ENCODE results near the gene TBC1D14. TPM values are rescaled to one million over a fixed set of nuclear protein-coding genes. Genes with fewer than 3 reads are reported as not detected.

Gene TBC1D14
- total RNA-seq, 1 donor from 2014 or later: 103 TPM

GRCh38 chr4:6920171-6920570, 10.5 kb downstream of the TBC1D14 start:
- no peak for TF ChIP-seq CTCF (IDR thresholded peaks at IDR 0.05; ENCODE audit: insufficient read depth, low read length, severe bottlenecking)
- DNase-seq (ENCODE audit: low read depth) (no peak), FAIRE-seq (no peak)
- H3K27me3 ChIP-seq (ENCODE audit: control insufficient read depth, insufficient read depth, low read length): no peaks in the 10 kb centered on the region
- H3K36me3 ChIP-seq (ENCODE audit: control insufficient read depth, insufficient read depth, low read length): peaks cover 8% of the 10 kb centered on the region
- no peak overlapping the region for H3K4me3 ChIP-seq (ENCODE audit: low read depth, low read length)

- H3K4me3 ChIP-seq (ENCODE audit: low read depth, low read length): no peak overlapping the region
- peak; percentile 47 for FAIRE-seq
- no peak for DNase-seq (ENCODE audit: low read depth)
- peaks cover 8% of the 10 kb centered on the region for H3K36me3 ChIP-seq (ENCODE audit: control insufficient read depth, insufficient read depth, low read length)
- H3K27me3 ChIP-seq (ENCODE audit: control insufficient read depth, insufficient read depth, low read length): no peaks in the 10 kb centered on the region
- TF ChIP-seq CTCF (IDR thresholded peaks at IDR 0.05; ENCODE audit: insufficient read depth, low read length, severe bottlenecking): no peak
These were observed 13.9 kb downstream of the TBC1D14 start for GRCh38 chr4:6923507-6923906.

- Histone ChIP-seq H3K36me3 (ENCODE audit: control insufficient read depth, insufficient read depth, low read length) (peaks cover 8% of the 10 kb centered on the region), H3K27me3 (ENCODE audit: control insufficient read depth, insufficient read depth, low read length) (no peaks in the 10 kb centered on the region), H3K4me3 (ENCODE audit: low read depth, low read length) (no peak overlapping the region)
- FAIRE-seq (no peak), DNase-seq (ENCODE audit: low read depth) (no peak)
- TF ChIP-seq CTCF (IDR thresholded peaks at IDR 0.05; ENCODE audit: insufficient read depth, low read length, severe bottlenecking): no peak
These were observed 14.7 kb downstream of the TBC1D14 start for GRCh38 chr4:6924361-6924779.

- TF ChIP-seq CTCF (IDR thresholded peaks at IDR 0.05; ENCODE audit: insufficient read depth, low read length, severe bottlenecking): no peak
- FAIRE-seq: no peak
- H3K4me3 ChIP-seq (ENCODE audit: low read depth, low read length): no peak overlapping the region
- DNase-seq (ENCODE audit: low read depth): no peak
- peaks cover 8% of the 10 kb centered on the region for H3K36me3 ChIP-seq (ENCODE audit: control insufficient read depth, insufficient read depth, low read length)
- no peaks in the 10 kb centered on the region for H3K27me3 ChIP-seq (ENCODE audit: control insufficient read depth, insufficient read depth, low read length)
These were observed 15.8 kb downstream of the TBC1D14 start for GRCh38 chr4:6925357-6925836.

GRCh38 chr4:6926081-6926480, 16.5 kb downstream of the TBC1D14 start:
- no peak overlapping the region for H3K4me3 ChIP-seq (ENCODE audit: low read depth, low read length)
- no peak for TF ChIP-seq CTCF (IDR thresholded peaks at IDR 0.05; ENCODE audit: insufficient read depth, low read length, severe bottlenecking)
- FAIRE-seq (no peak), DNase-seq (ENCODE audit: low read depth) (no peak)
- H3K27me3 ChIP-seq (ENCODE audit: control insufficient read depth, insufficient read depth, low read length): no peaks in the 10 kb centered on the region
- H3K36me3 ChIP-seq (ENCODE audit: control insufficient read depth, insufficient read depth, low read length): peaks cover 8% of the 10 kb centered on the region
